GM18861 (cell line): ENCODE results near the gene CDH8.
"Not testable (repeated sequence)": the region's sequence is repeated elsewhere in the genome, so short reads cannot be mapped to it uniquely, and the experiment has no call there.

Experiments used
- ATAC-seq: cut with Tn5 transposase; IDR thresholded peaks from one replicate; pipeline ENCODE4 v1.9.1; 2021; ENCODE audit not compliant: unreplicated experiment

CDH8 gene

GRCh38 chr16:61937646-61938045 lies 98.6 kb downstream of the CDH8 start:
- no peak for ATAC-seq

GRCh38 chr16:61936522-61936921 lies 99.7 kb downstream of the CDH8 start:
- ATAC-seq: no peak

GRCh38 chr16:61934601-61935000 lies 101.6 kb downstream of the CDH8 start:
- no peak for ATAC-seq

- ATAC-seq: no peak
Observed at GRCh38 chr16:61929776-61930175, 106.5 kb downstream of the CDH8 start.

GRCh38 chr16:61926766-61927165 lies 109.5 kb downstream of the CDH8 start:
- ATAC-seq: no peak

- no peak for ATAC-seq
Observed at GRCh38 chr16:61923629-61924028, 112.6 kb downstream of the CDH8 start.

- no peak for ATAC-seq
Observed at GRCh38 chr16:61921373-61921772, 114.9 kb downstream of the CDH8 start.

GRCh38 chr16:61917865-61918826 lies 118.1 kb downstream of the CDH8 start:
- not testable (repeated sequence) for ATAC-seq

GRCh38 chr16:61915569-61915968 lies 120.7 kb downstream of the CDH8 start:
- no peak for ATAC-seq

- ATAC-seq: no peak
Observed at GRCh38 chr16:61909074-61909473, 127.2 kb downstream of the CDH8 start.

- ATAC-seq: no peak
Observed at GRCh38 chr16:61908426-61908825, 127.8 kb downstream of the CDH8 start.

GRCh38 chr16:61901689-61902088 lies 134.5 kb downstream of the CDH8 start:
- ATAC-seq: no peak

GRCh38 chr16:61900482-61900881 lies 135.8 kb downstream of the CDH8 start:
- ATAC-seq: no peak

- no peak for ATAC-seq
Observed at GRCh38 chr16:61897657-61898056, 138.6 kb downstream of the CDH8 start.

GRCh38 chr16:61892531-61892930 lies 143.7 kb downstream of the CDH8 start:
- no peak for ATAC-seq

GRCh38 chr16:61891460-61891859 lies 144.8 kb downstream of the CDH8 start:
- no peak for ATAC-seq

- ATAC-seq: no peak
Observed at GRCh38 chr16:61890386-61890785, 145.9 kb downstream of the CDH8 start.

- no peak for ATAC-seq
Observed at GRCh38 chr16:61887903-61888302, 148.3 kb downstream of the CDH8 start.

- ATAC-seq: no peak
Observed at GRCh38 chr16:61885343-61885742, 150.9 kb downstream of the CDH8 start.

- ATAC-seq: no peak
Observed at GRCh38 chr16:61879306-61879705, 156.9 kb downstream of the CDH8 start.

- no peak for ATAC-seq
Observed at GRCh38 chr16:61877436-61877835, 158.8 kb downstream of the CDH8 start.

- ATAC-seq: no peak
Observed at GRCh38 chr16:61872778-61873119, 163.5 kb downstream of the CDH8 start.
